Caco-2 (cell line): ENCODE data around the gene PDE10A. TPM values are rescaled to one million over a fixed set of nuclear protein-coding genes. Genes with fewer than 3 reads are reported as not detected.

ENCODE experiments used
- BruUV-seq: library from RNA; stranded (reverse); fragments of 400-500 nt; replicated peaks from 2 replicates; lab custom pipeline; 2021; lab: Mats Ljungman, UMichigan
- CTCF ChIA-PET: fragments of 300-600 bp; sonication (Branson Sonifier 250); formaldehyde crosslinking; loops from one replicate; lab custom pipeline; 2022; ENCODE audit warnings: antibody characterized with exemption; lab: Charles Lee
- POLR2A ChIA-PET: fragments of 300-600 bp; sonication (Branson Sonifier 250); formaldehyde crosslinking; loops from one replicate; lab custom pipeline; 2022; ENCODE audit warnings: antibody characterized with exemption; lab: Charles Lee
- DNase-seq, 2 experiments: peaks; one replicate each; pipeline versions ENCODE4 v3.0.0 to v3.0.0-alpha.2; 2020 to 2022
- H3K27me3 ChIP-seq: replicated peaks from 2 replicates; pipeline ENCODE4 v1.6.0; 2011; ENCODE audit warnings: low read length; ENCODE audit not compliant: control insufficient read depth, insufficient read depth
- H3K36me3 ChIP-seq: 2 replicates; pipeline ENCODE4 v1.5.1; 2011; ENCODE audit warnings: low read length; ENCODE audit not compliant: control insufficient read depth, insufficient read depth
- H3K4me1 ChIP-seq: fragments of 250-450 bp; sonication (Bioruptor Pico); 2 replicates; pipeline ENCODE4 v1.5.1; 2020; ENCODE audit warnings: mild to moderate bottlenecking
- H3K4me3 ChIP-seq: 2 replicates; pipeline ENCODE4 v1.5.1; 2011; ENCODE audit warnings: low read depth, mild to moderate bottlenecking, control low read depth, low read length
- H3K9me3 ChIP-seq: fragments of 250-450 bp; sonication (Bioruptor Pico); 2 replicates; pipeline ENCODE4 v1.5.1; 2020; ENCODE audit warnings: mild to moderate bottlenecking, moderate library complexity
- H3K27ac Mint-ChIP-seq: one replicate; pipeline ENCODE4 v1.8.0; 2022; ENCODE audit warnings: mixed read lengths; ENCODE audit not compliant: unreplicated experiment
- H3K27me3 Mint-ChIP-seq: one replicate; pipeline ENCODE4 v1.8.0; 2022; ENCODE audit warnings: mixed read lengths; ENCODE audit not compliant: insufficient read depth, unreplicated experiment
- H3K36me3 Mint-ChIP-seq: one replicate; pipeline ENCODE4 v1.8.0; 2022; ENCODE audit warnings: mild to moderate bottlenecking, mixed read lengths; ENCODE audit not compliant: insufficient read depth, unreplicated experiment
- H3K4me1 Mint-ChIP-seq: one replicate; pipeline ENCODE4 v1.8.0; 2022; ENCODE audit warnings: low read depth, mixed read lengths; ENCODE audit not compliant: unreplicated experiment
- H3K4me3 Mint-ChIP-seq: one replicate; pipeline ENCODE4 v1.8.0; 2022; ENCODE audit warnings: mild to moderate bottlenecking, moderate library complexity, mixed read lengths; ENCODE audit not compliant: unreplicated experiment
- H3K9me3 Mint-ChIP-seq: one replicate; pipeline ENCODE4 v1.8.0; 2022; ENCODE audit warnings: mixed read lengths; ENCODE audit not compliant: unreplicated experiment
- CTCF ChIP-seq, 2 experiments: fragments of 200-600 bp in 1 of 2; IDR thresholded peaks; 1 replicate in 1 of 2; 2 replicates in 1 of 2; pipeline versions ENCODE4 v1.5.1 to v1.8.0; 2011 to 2022; ENCODE audit warnings: antibody characterized with exemption in 1 of 2, control low read depth in 1 of 2, inconsistent platforms in 1 of 2, low read depth in 1 of 2, low read length in 1 of 2, mild to moderate bottlenecking in 1 of 2, moderate library complexity in 1 of 2; ENCODE audit not compliant: insufficient read depth in 1 of 2, severe bottlenecking in 1 of 2, unreplicated experiment in 1 of 2
- intact Hi-C: fragments of 100-400 bp; cut with micrococcal nuclease; formaldehyde crosslinking; loops from one replicate; pipeline ENCODE4 v1.10.0; 2022; ENCODE audit not compliant: unreplicated experiment
- total RNA-seq: library from RNA; stranded (reverse); gene quantifications from 2 replicates; pipeline ENCODE4 v1.2.3, GENCODE V29; 2022

Gene PDE10A
- total RNA-seq, 1 experiment from 2014 or later: 3.4 TPM

- Mint-ChIP-seq H3K4me1 (peaks cover 26% of the 10 kb centered on the region), H3K27ac (no peak overlapping the region), H3K36me3 (peaks cover 9% of the 10 kb centered on the region), H3K27me3 (peaks cover 19% of the 10 kb centered on the region), H3K9me3 (no peaks in the 10 kb centered on the region), H3K4me3 (peak overlapping the region; percentile 73)
- ChIA-PET CTCF (no interaction called here), POLR2A (no interaction called here)
- no peak for TF ChIP-seq CTCF (IDR thresholded peaks at IDR 0.05; ENCODE audit: insufficient read depth in 1 of 2, low read depth in 1 of 2, low read length in 1 of 2, severe bottlenecking in 1 of 2, unreplicated experiment in 1 of 2)
- peaks cover 12% of the 10 kb centered on the region; the same call in 1 of the 2 replicates for H3K4me1 ChIP-seq
- peak overlapping the region; percentile 36 for H3K4me3 ChIP-seq
- DNase-seq: no peak
- intact Hi-C loops: loop anchor here (5.0 kb wide), 1 partner anchor 219 kb away; no protein-coding TSS in a partner anchor
- H3K9me3 ChIP-seq: no peaks in the 10 kb centered on the region
- H3K36me3 ChIP-seq: no peaks in the 10 kb centered on the region
- 0 out of 2 replicates have a peak, but pooled peaks cover 2% of the 10 kb centered on the region for H3K27me3 ChIP-seq
- BruUV-seq: no TSS peak
These were observed 2.0 kb downstream of the PDE10A start for GRCh38 chr6:165660857-165661663.

GRCh38 chr6:165659945-165660856 is 2.8 kb downstream of the PDE10A start:
- Histone ChIP-seq H3K27me3 (0 out of 2 replicates have a peak, but pooled peaks cover 2% of the 10 kb centered on the region), H3K9me3 (no peaks in the 10 kb centered on the region), H3K4me1 (peaks cover 12% of the 10 kb centered on the region; the same call in 1 of the 2 replicates), H3K4me3 (no peak overlapping the region), H3K36me3 (no peaks in the 10 kb centered on the region)
- Mint-ChIP-seq H3K36me3 (peaks cover 9% of the 10 kb centered on the region), H3K9me3 (no peaks in the 10 kb centered on the region), H3K27me3 (peaks cover 16% of the 10 kb centered on the region), H3K4me1 (peaks cover 22% of the 10 kb centered on the region), H3K27ac (no peak overlapping the region), H3K4me3 (peak overlapping the region; percentile 34)
- CTCF ChIA-PET: no interaction called here
- intact Hi-C loops: loop anchor here (5.0 kb wide), 1 partner anchor 218 kb away; no protein-coding TSS in a partner anchor
- no peak for TF ChIP-seq CTCF (IDR thresholded peaks at IDR 0.05; ENCODE audit: insufficient read depth in 1 of 2, low read depth in 1 of 2, low read length in 1 of 2, severe bottlenecking in 1 of 2, unreplicated experiment in 1 of 2)
- POLR2A ChIA-PET: no interaction called here
- DNase-seq: no peak
- no TSS peak for BruUV-seq
